NCI-H1417 treated with DMSO at 0.1 percent for 48 hours (cell line): Measurements from ENCODE around the gene SPDYE9.
"Not testable (repeated sequence)": the region's sequence is repeated elsewhere in the genome, so short reads cannot be mapped to it uniquely, and the experiment has no call there.

Experiments
- DNase-seq: peaks from one replicate; lab custom pipeline; 2025; lab: John Stamatoyannopoulos, UW

The SPDYE9 gene, protein sequence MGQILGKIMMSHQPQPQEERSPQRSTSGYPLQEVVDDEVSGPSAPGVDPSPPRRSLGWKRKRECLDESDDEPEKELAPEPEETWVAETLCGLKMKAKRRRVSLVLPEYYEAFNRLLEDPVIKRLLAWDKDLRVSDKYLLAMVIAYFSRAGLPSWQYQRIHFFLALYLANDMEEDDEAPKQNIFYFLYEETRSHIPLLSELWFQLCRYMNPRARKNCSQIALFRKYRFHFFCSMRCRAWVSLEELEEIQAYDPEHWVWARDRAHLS

DNA sequence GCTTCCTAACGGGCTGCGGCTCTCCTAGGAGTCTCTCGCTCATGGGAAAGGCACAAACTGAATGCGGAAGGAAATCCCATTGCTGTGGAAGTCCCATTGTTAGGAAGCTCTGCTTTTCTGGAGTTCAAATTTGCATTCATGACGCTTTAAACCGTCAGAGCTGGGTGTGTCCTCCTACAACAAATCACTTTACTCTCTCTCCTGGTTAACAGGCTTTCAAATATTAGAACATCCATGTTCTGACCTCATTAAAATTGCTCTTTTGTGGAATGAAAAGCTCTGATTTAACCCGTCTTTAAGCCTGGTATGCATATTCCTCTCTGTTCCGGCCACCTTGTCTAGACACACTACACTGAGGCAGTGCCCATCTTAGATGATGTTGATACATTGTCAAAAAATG, at the start of gene SPDYE9:
TSS of gene SPDYE9 (minus strand) at position 101 of the 400 bp plus-strand sequence. CDS start 1,800 bp downstream, outside the sequence.
- DNase-seq: not testable (repeated sequence)

DNA sequence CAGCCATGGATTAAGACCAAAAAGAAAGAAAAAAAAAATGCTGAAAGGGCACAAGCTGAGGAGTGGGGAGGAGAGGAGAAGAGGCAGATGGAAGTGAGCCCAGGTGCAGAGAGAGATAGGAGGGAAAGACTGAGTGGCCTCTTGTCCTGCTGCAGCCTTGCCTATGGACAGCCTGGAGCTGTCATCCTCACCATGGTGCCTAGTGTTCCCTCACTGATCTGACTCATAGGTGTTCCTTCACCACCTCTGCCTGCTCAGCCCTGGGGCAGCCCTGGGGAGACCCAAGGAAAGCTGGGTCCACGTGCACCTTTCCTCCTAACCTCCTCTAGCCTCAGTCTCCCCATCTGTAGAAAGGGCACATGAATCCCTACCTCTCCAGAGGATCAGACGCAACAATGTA, 49.0 kb upstream of the SPDYE9 start:
- DNase-seq: not testable (repeated sequence)

DNA sequence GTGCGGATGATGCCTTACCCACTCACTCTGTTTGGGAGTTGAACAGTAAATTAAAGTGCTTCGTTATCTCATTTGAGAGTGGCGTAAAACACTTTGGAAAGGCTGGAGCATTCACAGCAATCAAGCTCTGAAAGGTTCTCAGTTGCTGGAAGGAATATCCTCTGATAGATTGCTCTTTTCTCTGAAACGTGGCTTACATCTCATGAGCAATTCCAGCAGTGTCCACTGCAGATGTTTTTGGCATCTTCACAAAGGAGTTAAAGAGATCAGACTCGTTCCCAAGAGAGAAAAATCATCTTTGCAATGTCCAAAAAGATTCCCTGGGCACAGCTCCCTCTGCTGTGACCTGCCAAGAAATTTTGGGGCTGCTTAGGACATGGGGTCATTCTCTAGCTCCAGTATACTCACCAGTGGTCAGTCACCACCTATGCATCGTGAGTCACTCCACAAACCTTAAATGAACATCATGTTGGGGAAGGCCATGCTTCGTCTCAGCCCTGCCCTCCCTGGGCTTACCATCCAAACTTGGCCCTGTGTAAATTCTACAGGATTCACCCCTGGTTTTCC, 46.9 kb upstream of the SPDYE9 start:
- DNase-seq: not testable (repeated sequence)

DNA sequence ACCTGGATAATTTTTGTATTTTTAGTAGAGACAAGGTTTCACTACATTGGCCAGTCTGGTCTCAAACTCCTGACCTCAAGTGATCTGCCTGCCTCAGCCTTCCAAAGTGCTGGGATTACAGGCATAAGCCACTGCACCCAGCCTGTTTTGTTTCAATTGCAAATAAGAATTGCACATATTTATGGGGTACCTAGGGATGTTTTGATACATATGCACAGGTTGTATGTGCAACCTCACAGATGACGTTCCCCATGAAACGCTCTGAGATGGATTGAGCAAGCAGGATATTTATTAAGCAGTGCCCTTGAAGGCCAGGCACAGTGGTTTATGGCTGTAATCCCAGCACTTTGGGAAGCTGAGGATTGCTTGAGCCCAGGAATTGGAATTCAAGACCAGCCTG, 44.8 kb upstream of the SPDYE9 start:
- not testable (repeated sequence) for DNase-seq

DNA sequence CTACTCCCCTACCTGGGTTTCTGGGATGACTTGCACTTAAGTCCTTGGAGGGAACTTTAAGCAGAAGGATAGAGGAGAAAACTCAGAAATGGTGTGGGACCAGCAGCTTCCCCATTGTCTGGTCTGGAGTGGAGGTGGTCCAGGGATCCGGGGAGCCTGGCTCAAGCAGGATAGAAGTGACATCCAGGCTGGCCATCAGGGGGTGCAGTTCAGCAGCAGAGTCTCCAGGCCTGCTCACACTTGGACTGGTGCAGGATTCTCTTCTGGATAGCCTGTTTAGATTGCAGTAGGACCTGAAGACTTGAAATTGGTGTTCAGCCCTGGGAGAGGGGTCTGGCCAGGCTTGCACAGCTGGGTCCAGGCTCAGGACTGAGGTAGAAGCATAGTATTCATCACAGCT, 38.3 kb upstream of the SPDYE9 start:
- DNase-seq: not testable (repeated sequence)

DNA sequence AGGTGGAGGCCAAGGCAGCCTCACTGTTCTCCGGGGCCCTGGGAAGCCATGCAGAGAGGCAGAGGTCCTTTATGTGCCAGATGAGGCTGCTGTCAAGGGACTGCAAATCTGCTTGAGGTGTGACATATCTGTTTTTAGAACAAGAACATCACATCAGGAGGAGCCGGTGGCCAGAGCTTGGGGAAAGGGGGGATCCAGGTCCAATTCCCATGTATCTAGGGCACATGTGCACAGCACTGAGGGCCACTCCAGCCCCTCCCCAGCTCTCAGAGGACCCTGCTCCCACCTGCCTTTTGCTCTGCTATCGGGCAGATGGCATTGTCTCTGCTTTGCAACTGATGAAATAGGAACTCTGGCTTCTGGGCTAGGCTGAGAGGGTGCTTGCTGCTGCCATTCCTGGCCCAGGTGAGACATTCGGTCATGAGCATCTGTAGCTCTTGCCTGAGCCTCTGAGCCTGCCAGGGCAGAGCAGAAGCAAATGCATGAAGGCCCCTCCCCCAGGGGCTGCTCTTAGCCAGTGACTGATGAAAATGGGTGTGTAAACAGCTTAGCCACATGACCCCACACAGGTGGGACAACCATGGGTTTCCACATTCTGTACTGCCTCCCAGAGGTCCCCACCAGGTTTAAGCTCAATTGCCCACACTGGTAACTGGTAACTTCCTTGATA, 37.1 kb upstream of the SPDYE9 start:
- not testable (repeated sequence) for DNase-seq

DNA sequence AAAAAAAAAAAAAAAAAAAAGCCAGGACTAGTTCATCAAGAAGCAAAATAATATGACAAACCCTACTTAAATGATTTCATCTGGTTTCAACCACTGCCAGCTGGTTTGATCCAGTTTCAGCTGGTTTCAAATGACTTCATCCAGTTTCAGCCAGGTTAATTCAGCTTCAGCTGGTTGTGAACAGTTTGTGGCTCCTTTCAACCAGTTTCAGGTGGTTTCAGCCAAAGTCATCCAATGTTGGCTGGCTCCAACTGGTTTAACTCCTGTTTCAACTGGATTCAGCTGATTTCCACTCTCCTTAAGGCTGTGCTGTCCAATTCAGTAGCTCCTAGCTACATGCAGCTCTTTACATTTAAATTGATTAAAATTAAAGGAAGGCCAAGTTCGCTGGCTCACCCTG, 32.3 kb upstream of the SPDYE9 start:
- not testable (repeated sequence) for DNase-seq

DNA sequence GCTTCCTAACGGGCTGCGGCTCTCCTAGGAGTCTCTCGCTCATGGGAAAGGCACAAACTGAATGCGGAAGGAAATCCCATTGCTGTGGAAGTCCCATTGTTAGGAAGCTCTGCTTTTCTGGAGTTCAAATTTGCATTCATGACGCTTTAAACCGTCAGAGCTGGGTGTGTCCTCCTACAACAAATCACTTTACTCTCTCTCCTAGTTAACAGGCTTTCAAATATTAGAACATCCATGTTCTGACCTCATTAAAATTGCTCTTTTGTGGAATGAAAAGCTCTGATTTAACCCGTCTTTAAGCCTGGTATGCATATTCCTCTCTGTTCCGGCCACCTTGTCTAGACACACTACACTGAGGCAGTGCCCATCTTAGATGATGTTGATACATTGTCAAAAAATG, 28.0 kb downstream of the SPDYE9 start, which contains the start of gene SPDYE11:
TSS of gene SPDYE11 (minus strand) at position 101 of the 400 bp plus-strand sequence. CDS start 1,800 bp downstream, outside the sequence.
- DNase-seq: not testable (repeated sequence)

DNA sequence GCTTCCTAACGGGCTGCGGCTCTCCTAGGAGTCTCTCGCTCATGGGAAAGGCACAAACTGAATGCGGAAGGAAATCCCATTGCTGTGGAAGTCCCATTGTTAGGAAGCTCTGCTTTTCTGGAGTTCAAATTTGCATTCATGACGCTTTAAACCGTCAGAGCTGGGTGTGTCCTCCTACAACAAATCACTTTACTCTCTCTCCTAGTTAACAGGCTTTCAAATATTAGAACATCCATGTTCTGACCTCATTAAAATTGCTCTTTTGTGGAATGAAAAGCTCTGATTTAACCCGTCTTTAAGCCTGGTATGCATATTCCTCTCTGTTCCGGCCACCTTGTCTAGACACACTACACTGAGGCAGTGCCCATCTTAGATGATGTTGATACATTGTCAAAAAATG, 56.2 kb downstream of the SPDYE9 start, which contains the start of gene SPDYE8:
TSS of gene SPDYE8 (minus strand) at position 101 of the 400 bp plus-strand sequence. CDS start 1,800 bp downstream, outside the sequence.
- DNase-seq: not testable (repeated sequence)
